Loucy (cell line): ENCODE data around the gene ACOT8.

ENCODE experiments used
- H2AFZ ChIP-seq: fragments of 200-600 bp; sonication (generic); 2 replicates; pipeline ENCODE4 v1.6.0; 2016; ENCODE audit warnings: antibody characterized with exemption, mild to moderate bottlenecking, low read length, moderate library complexity
- H3F3A ChIP-seq: fragments of 200-600 bp; 2 replicates; pipeline ENCODE4 v1.6.0; 2016; ENCODE audit warnings: antibody characterized with exemption, low read depth, mild to moderate bottlenecking
- H3K27me3 ChIP-seq: fragments of 200-600 bp; sonication (generic); 2 replicates; pipeline ENCODE4 v1.6.1; 2014; ENCODE audit warnings: low read length, mild to moderate bottlenecking; ENCODE audit not compliant: insufficient read depth, poor library complexity, severe bottlenecking
- H3K36me3 ChIP-seq: fragments of 200-600 bp; sonication (generic); 2 replicates; pipeline ENCODE4 v1.6.1; 2016; ENCODE audit warnings: low read length; ENCODE audit not compliant: insufficient read depth
- H3K4me1 ChIP-seq: fragments of 200-600 bp; sonication (generic); 2 replicates; pipeline ENCODE4 v1.5.1; 2014; ENCODE audit warnings: low read length, mild to moderate bottlenecking; ENCODE audit not compliant: insufficient read depth, poor library complexity, severe bottlenecking
- H3K4me2 ChIP-seq: fragments of 200-600 bp; sonication (generic); 2 replicates; pipeline ENCODE4 v1.6.0; 2014; ENCODE audit warnings: antibody characterized with exemption, low read length, low read depth, mild to moderate bottlenecking; ENCODE audit not compliant: poor library complexity, severe bottlenecking
- H3K4me3 ChIP-seq: fragments of 200-600 bp; sonication (generic); 2 replicates; pipeline ENCODE4 v1.5.1; 2014; ENCODE audit warnings: low read length, mild to moderate bottlenecking, mixed read lengths; ENCODE audit not compliant: poor library complexity, severe bottlenecking
- H3K79me2 ChIP-seq: fragments of 200-600 bp; sonication (generic); 2 replicates; pipeline ENCODE4 v1.6.1; 2014; ENCODE audit warnings: low read length; ENCODE audit not compliant: insufficient read depth
- H3K9ac ChIP-seq: fragments of 200-600 bp; sonication (generic); 2 replicates; pipeline ENCODE4 v1.6.0; 2014; ENCODE audit warnings: mild to moderate bottlenecking, low read depth, low read length, moderate library complexity; ENCODE audit not compliant: poor library complexity, severe bottlenecking
- H3K9me2 ChIP-seq: fragments of 200-600 bp; sonication (generic); replicated peaks from 2 replicates; pipeline ENCODE4 v1.6.1; 2016; ENCODE audit warnings: low read depth, low read length, mixed read lengths
- H3K9me3 ChIP-seq: fragments of 200-600 bp; sonication (generic); 2 replicates; pipeline ENCODE4 v1.6.1; 2014; ENCODE audit warnings: mild to moderate bottlenecking, antibody characterized with exemption, low read length, low read depth; ENCODE audit not compliant: insufficient read depth
- H4K20me1 ChIP-seq: fragments of 200-600 bp; sonication (generic); 2 replicates; pipeline ENCODE4 v1.6.0; 2014; ENCODE audit warnings: antibody characterized with exemption, low read length, mild to moderate bottlenecking; ENCODE audit not compliant: insufficient read depth, poor library complexity, severe bottlenecking
- CTCF ChIP-seq: fragments of 200-600 bp; sonication (generic); conservative IDR thresholded peaks from 2 replicates; pipeline ENCODE4 v1.5.1; 2014; ENCODE audit warnings: mild to moderate bottlenecking, antibody characterized with exemption, low read length
- EZH2phosphoT487 ChIP-seq: fragments of 200-600 bp; IDR thresholded peaks from 2 replicates; pipeline ENCODE4 v1.6.1; 2018; ENCODE audit warnings: antibody characterized with exemption, mild to moderate bottlenecking, moderate library complexity, borderline replicate concordance

Gene ACOT8

GRCh38 chr20:45835329-45835765 lies 21.8 kb downstream of the ACOT8 start:
- no peaks in the 10 kb centered on the region for H3K9me2 ChIP-seq
- no peak overlapping the region for H3K9ac ChIP-seq
- no peaks in the 10 kb centered on the region for H3K9me3 ChIP-seq
- H2AFZ ChIP-seq = no peak overlapping the region
- H3K4me3 ChIP-seq = no peak overlapping the region
- no peaks in the 10 kb centered on the region for H3K79me2 ChIP-seq
- no peak overlapping the region for H3K4me2 ChIP-seq
- no peaks in the 10 kb centered on the region for H3K36me3 ChIP-seq
- peaks cover 8% of the 10 kb centered on the region for H3K4me1 ChIP-seq
- no peaks in the 10 kb centered on the region for H3K27me3 ChIP-seq
- TF ChIP-seq EZH2phosphoT487 (no peak), CTCF (no peak)
- H4K20me1 ChIP-seq = no peaks in the 10 kb centered on the region
- H3F3A ChIP-seq = no peaks in the 10 kb centered on the region

GRCh38 chr20:45834797-45835161 lies 22.4 kb downstream of the ACOT8 start:
- no peaks in the 10 kb centered on the region for H3K36me3 ChIP-seq
- no peaks in the 10 kb centered on the region for H3K27me3 ChIP-seq
- no peak overlapping the region for H3K4me2 ChIP-seq
- no peaks in the 10 kb centered on the region for H3F3A ChIP-seq
- TF ChIP-seq CTCF (no peak), EZH2phosphoT487 (no peak)
- no peaks in the 10 kb centered on the region for H3K79me2 ChIP-seq
- no peak overlapping the region for H2AFZ ChIP-seq
- H3K4me3 ChIP-seq = no peak overlapping the region
- no peaks in the 10 kb centered on the region for H3K9me3 ChIP-seq
- H3K4me1 ChIP-seq = peaks cover 8% of the 10 kb centered on the region
- no peak overlapping the region for H3K9ac ChIP-seq
- no peaks in the 10 kb centered on the region for H4K20me1 ChIP-seq
- H3K9me2 ChIP-seq = no peaks in the 10 kb centered on the region

GRCh38 chr20:45833883-45834796 lies 23.1 kb downstream of the ACOT8 start:
- no peaks in the 10 kb centered on the region for H3K27me3 ChIP-seq
- no peaks in the 10 kb centered on the region for H3K9me3 ChIP-seq
- H3K4me2 ChIP-seq = peak overlapping the region; percentile 58
- peaks cover 8% of the 10 kb centered on the region for H3K4me1 ChIP-seq
- peak overlapping the region; percentile 54 for H3K4me3 ChIP-seq
- no peaks in the 10 kb centered on the region for H4K20me1 ChIP-seq
- H3K9ac ChIP-seq = peak overlapping the region; percentile 55
- no peaks in the 10 kb centered on the region for H3K9me2 ChIP-seq
- H2AFZ ChIP-seq = peak overlapping the region; percentile 58; the same call in 1 of the 2 replicates
- H3K36me3 ChIP-seq = no peaks in the 10 kb centered on the region
- no peaks in the 10 kb centered on the region for H3F3A ChIP-seq
- no peaks in the 10 kb centered on the region for H3K79me2 ChIP-seq
- TF ChIP-seq CTCF = no peak
- TF ChIP-seq EZH2phosphoT487 = no peak
